ENCODE measurements around the gene THBS2.

THBS2 gene

DNA sequence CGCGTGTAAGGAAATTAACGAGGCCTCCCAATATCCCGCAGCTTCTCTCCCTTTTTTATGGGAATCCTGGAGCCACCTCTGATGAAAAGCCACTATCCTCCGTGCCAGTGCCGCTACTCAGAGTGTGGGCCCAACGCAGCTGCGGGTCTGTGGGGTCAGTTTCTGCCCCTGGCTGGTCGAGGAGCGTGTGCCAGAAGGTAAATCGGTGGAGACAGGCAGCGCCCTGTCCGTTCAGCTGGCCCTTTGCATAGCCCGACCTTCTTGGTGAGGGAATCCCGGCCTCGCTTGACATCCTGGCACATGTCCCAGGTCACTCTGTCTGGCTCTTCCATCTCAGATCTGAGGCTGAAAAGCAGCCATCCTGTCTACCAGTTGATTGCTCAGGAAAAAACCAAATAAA is 4.6 kb downstream of the THBS2 start:
- no peak for DNase-seq (ENCODE audit: low spot score)

DNA sequence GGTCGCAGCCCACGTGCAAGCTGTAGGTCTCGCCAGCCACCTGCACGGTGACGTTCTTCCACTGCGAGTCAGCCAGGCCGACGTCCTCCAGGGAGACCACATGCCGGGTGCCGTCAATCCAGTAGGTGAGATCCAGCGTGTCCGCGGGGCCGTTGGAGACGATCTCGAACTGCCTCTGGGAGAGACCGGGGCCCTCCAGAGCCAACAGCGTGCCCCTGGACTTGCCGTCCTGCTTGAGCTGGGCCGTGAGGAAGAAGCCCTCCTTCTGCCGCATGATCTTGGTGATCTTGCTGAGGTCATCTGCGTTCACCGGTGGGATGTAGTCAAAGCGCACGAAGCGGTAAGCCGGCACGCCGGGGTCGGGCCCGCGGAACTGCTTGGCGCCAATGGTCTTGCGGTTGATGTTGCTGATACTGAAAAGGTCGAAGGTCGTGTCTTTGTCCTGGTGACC is 5.1 kb downstream of the THBS2 start:
- no peak for DNase-seq (ENCODE audit: low spot score)

DNA sequence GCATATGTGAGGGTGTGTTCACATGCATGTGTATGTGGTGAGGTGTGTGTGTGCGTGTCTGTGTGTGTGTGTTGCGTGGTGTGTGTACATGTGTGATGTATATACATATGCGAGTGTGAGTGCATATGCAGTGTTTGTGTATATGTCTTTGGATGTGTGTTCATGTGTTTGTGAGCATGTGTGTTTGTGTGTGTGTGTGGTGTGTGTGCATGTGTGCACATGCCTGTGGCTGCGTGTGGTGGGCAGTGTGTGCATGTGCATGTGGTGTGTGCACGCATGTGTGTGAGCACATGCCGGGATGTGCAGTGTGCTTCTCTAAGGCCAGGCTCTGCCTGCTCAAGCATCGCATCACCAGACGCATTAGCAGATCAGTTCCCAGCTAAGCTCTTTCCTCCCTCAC is 5.7 kb downstream of the THBS2 start:
- no peak for DNase-seq (ENCODE audit: low spot score)

DNA sequence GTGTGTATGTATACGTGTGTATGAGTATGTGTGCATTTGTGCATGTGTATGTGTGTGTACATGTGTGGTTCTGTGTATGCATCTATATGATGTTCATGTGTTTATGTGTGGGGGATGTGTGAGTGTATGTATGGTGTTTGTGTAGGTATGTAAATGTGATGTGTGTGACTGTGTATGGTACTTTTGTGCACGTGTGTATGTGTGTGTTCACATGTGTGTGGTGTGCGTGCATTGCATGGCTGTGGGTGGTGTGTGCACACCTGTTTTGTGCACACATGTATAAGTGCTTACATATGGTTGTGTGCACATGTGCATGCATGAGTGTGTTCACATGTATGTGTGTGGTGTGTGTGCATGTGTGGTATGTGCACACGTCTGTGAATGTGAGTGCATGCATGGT is 6.2 kb downstream of the THBS2 start:
- DNase-seq (ENCODE audit: low spot score), result no peak

DNA sequence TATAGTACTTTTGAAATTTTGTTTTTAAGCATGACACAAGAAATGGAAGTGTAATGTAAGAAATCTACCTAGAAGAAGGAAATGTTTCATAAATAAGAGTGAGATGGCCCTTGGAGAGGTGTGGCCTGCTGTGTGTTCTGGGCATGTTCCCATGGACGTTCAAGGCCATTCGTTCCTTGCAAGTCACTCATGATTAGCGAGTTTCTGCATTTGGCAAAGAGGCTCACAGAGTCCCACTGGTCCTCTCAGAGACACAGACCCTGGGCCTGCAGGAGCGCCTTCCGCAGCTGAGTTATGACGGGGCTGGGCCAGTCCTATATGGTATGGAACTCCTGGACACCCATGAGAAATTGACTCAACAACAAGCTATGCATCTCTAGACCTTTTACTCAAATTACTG is 7.2 kb downstream of the THBS2 start:
- DNase-seq (ENCODE audit: low spot score), result no peak

DNA sequence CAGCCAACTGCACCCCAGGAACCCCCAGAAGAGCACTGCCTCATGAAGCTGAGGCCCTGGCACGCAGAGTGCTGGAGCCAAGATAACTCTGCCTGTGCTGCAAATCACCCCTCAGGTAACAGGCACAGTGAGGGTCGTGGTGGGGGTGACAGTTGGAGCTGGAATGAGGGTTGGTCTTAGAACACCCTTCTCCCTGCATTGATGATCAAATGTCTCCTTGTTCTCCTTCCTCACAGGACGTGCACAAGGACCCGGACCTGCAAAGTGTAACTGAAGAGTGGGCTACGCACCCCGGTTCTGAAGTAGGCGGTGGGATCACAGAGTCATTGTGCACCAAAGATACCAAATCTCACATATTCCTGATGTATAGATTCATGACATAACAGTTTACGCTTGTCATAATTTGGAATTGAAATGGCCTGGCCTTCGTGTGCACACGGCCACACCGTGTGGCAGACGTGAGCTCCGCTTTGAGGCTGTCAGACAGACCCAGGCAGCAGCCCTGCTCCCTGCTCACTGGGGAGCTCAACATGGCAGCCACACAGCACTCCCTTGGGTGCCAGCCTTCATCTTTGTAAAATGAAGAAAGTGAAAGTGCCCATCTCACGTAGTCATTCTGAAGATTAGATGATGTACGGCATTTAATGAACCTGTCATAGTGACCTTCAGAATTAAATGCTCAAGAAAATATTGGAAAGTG is 8.8 kb downstream of the THBS2 start:
- no peak for DNase-seq (ENCODE audit: low spot score)

DNA sequence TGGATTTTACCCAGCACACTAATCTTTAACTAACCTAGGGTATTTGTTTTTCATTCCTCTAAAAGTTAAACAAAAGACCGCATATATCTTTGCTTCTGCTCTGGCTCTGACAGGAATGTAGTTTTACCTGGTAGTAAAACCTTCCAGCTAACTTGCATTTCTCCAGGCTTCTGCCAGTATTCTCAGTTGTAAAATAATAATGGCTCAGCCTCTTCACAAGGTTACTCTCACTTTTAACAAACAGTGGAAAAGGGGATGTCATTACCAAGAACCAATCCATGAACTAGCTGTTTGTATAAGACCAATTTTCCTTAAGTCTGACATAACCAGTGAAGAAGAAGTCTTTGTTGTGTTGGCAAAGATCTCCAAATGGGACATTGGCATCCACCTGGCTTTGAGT is 10.0 kb downstream of the THBS2 start:
- no peak for DNase-seq (ENCODE audit: low spot score)

DNA sequence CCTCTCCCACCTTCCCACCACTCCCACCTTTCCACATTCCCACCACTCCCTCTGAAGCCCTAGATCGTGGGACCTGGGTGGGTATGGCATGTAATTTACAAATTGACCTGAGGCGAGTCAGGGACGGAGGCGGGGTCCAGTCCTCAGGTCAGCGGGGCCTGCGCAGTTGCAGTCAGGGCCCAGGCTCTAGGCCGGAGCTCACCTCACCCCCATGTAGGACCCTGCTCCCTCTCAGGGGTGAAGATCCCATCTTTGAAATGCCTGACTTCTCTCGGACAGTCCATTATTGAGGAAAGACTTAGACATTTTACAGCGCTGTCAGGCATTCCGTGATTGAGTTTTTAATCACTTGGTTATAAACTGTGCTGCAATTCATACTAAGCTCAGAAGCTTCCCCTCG is 10.5 kb downstream of the THBS2 start:
- no peak for DNase-seq (ENCODE audit: low spot score)

DNA sequence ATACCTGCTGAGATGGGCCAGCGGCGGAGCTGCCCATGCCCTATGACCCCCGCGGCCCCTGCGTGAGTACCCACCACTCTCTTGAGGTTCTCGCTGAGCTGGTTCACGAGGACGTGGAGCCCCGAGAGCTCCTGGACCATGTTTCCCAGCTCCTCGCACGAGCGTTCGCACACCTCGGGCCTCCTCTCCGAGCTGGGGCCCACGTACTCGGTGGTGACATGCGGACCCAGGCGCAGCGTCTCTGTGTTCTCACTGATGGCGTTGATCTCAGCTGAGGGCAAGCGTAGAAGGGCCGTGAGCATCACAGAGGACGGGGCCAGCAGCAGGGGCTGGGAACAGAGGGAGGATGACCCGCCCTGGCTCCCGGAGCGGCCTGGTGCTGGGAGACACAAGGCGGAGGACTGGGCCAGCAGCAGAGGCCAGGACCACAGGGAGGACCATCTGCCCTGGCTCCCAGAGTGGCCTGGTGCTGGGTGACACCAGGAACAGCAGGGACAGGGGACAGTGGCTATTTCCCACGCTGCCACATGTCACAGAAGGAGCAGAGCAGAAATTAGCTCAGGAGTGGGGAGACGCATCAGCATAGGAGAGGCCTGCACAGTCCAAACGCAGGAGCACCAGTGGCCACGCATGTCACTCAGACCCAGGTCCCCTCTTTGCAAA is 11.8 kb downstream of the THBS2 start:
- no peak for DNase-seq (ENCODE audit: low spot score)

DNA sequence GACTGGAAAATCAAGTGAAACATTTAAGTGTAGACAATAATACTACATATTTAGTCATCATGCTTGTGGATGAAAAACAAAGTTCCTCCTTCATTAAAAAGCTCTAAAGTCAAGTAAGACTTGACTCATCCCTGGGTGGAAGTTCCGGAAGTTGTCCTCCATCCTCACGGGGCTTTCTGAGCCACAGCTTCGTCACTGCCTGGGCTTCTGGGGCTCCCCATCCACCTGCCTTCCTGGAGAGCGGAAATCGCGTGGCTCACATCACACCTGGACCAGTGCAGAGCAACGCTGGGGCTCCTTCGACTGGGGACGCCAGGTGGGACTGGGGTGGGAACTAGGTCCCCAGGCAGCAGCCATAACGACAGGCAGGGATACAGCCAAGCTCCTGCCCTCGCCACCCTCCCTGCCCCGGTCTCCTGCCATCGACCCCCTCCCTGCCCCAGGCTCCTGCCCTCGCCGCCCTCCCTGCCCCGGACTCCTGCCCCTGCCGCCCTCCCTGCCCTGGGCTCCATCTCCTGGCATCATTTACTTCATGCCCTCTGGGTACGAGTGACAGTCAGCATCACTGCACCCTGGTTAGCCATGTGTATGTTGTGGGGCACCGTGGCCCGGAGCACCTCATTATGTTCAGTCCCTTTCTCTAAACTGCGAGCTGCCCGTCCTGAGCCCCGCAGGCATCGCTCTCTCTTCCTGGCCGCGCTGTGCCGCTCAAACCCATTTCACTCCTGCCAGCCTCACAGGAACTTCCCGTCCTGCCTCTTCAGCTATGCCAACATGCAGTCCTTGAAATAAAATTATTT is 12.9 kb downstream of the THBS2 start:
- DNase-seq (ENCODE audit: low spot score), result no peak

DNA sequence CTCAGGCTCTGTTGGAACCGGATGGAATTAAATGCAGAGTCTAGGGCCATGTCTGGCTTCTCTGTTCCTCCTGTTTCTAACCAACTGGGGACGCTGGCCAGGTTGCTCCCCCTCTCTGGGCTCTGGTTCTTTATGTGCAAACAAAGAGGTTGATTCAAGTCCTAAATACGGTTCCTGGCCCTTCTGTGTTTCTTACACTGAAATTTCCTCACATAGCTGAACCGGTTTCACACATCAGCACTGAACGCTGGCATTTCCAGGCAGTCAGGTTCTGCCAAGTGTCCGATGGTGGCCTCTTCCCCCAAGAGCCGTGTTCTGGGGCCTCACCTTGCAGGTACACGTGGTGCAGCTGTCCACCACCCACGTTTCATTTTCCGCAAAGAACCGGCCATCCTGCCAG is 13.5 kb downstream of the THBS2 start:
- DNase-seq (ENCODE audit: low spot score), result no peak

DNA sequence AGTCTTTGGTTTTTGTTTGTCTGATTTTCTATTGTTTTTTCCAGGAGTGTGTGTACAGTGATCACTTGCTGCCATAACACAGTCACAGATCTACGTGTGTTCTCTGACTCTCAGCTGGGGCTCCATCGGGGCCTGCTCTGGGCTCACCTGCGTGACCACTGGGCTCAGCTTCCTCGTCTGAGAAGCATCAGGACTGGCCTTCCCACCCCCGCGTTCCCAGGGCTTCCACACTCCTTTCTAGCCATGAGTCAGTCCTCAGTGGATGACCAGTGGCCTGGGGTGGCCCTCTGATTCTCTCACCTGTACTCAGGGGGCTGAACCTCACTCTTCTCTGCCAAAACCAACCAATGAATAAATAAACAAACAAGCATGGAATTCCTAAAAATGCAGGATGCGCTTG is 14.5 kb downstream of the THBS2 start:
- no peak for DNase-seq (ENCODE audit: low spot score)

DNA sequence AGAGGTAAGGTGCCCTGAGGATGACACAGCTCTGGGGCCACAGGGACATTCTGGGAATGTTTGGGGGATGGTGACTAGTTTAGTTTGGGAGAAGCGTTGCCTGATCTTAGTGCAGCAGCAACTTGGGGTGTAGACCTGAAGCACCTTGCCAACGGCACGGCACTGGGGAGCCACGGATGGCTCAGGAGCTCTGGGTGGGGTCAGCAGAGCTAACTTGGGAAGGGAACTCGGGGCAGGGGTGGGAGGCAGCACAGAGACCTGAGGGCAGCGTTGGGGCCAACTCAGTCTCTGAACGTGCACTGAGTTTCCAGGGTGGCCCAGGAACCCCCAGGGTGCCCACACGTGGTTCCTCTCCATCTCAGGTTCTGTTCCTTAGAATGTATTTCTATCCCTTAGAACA is 14.9 kb downstream of the THBS2 start:
- DNase-seq (ENCODE audit: low spot score), result no peak

DNA sequence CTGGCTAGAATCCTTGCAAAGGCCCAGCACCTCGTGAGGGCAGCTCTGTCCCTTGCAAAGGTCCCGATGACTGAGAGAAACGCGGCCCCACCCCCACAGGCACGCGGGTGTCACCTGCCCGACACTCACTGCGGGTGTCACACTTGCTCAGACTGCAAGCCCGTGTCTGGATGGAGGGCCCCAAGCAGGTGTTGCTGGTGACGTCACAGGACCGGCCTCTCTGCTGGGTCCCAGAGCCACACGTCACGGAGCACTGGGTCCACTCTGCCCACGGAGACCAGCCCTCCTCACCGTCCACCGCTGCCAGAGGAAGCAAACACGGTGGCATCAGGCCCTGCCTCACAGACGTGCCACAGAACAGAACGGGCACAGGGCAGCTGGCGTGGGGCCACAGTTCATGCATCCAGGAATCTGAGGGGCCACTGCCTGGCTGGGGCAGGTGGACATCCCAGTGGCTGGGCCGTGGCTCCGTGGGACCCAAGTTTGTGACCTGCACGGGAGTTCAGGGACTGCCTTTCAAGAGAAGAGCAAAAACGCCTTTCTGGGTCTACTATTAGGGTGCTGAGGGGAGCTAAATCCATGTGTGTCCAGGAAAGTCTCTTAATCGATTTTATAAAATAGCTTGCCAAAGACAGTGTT is 16.0 kb downstream of the THBS2 start:
- no peak for DNase-seq (ENCODE audit: low spot score)

DNA sequence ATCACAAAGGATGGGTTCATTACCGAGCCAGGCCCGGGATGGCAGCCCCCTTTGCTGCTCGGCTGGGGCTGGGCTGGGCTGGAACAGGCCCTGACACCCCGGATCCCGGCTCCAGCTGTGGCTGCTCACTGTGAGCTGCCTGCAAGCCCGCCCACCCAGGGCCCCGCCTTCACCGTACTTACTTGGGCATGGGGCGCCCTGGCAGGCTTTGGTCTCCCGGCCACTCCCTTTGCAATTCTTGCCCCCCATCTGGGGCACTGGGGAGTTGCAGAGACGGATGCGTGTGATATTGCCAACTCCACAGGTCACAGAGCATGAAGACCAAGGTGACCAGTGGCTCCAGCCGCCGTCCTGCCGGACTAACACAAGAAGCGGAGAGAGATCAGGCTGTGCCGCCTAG is 16.7 kb downstream of the THBS2 start:
- no peak for DNase-seq (ENCODE audit: low spot score)

DNA sequence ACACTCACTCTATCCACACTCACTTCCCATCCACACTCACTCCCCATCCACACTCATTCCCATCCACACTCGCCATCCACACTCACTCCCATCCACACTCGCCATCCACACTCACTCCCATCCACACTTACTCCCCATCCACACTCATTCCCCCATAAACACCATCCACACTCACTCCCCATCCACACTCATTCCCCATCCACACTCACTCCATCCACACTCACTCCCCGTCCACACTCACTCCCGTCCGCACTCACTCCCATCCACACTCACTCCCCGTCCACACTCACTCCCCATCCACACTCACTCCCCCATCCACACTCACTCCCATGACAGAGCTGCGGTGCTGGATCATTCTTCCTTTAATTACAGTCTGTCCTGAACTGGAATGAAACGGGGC is 17.1 kb downstream of the THBS2 start:
- DNase-seq (ENCODE audit: low spot score), result no peak

DNA sequence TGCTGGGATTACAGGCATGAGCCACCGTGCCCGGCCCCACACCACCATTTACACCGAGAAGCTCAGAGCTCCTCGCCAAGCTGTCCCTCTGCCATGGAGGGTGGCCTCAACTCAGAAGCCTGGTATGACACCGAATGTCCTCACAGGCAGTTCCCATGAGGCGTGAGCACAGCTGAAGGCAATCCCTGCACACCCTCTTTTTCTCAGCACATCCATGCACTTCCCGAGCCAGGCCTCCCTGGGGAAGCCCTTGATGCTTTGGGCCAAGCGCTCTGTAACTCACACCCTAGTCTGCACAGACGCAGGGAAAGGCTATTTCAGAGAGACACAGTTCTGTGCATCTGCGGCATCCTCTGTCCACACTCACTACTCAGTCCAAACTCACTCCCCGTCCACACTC is 18.4 kb downstream of the THBS2 start:
- no peak for DNase-seq (ENCODE audit: low spot score)

DNA sequence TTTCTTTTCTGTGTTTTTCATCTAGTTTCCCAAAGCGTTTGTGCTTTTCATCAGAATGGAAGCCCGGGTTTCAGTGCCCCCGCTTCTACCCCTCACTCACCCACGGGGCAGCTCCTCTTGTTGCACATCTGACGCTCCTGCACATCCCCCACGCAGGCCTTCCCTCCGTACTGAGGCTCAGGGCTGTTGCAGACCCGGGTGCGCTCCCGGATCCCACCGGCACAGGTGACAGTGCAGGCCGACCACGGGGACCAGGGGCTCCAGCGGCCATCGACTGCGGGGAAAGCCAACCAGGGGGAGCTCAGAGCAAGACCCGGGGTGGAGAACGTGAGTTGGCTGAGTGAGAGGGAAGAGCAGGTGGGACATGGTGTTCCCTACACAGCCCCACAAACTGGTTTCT is 19.0 kb downstream of the THBS2 start:
- no peak for DNase-seq (ENCODE audit: low spot score)

DNA sequence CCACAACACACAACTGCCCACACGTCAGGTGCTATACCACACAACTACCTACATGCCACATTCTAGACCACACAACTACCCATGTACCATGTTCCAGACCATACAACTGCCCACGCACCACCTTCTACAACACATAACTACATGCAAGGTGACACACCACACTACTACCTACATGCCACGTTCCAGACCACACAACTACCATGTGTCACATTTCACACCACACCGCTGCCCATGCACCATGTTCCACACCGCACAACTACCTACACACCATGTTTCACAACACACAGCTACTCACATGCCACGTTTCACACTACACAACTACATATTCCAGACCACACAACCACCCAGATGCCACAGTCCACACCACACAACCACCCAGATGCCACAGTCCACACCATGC is 19.8 kb downstream of the THBS2 start:
- no peak for DNase-seq (ENCODE audit: low spot score)

DNA sequence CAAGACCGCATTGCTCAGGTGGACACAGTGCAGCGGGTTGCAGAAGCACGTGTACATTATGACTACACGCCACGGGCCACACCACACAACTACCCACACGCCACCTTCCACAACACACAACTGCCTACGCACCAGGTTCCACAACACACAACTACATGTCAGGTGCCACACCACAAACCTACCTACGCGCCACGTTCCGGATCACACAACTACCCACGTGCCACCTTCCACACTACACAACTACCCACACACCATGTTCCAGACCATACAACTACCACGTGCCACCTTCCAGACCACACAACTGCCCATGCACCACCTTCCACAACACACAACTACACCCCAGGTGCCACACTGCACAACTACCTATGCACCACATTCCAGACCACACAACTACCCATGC is 20.5 kb downstream of the THBS2 start:
- no peak for DNase-seq (ENCODE audit: low spot score)

DNA sequence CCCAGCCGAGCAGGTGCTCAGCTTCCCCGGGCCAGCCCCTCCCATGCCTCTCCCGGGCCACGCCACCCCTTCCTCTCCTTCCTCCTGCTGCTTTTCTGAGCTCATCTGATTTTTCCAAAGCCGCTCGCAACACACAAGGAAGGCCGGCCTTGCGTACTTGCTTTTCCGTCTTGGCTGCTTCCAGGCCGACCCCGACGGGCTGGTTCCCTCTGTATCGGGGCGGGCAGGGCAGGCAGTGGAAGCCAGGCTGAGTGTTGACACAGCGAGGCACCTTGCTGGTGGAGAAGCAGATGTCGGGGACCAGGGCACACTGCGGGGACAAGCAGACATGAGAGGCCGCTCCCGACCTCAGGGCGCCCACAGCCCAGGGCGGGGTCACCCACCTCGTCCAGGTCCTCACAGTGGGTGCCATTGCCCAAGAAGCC is 21.1 kb downstream of the THBS2 start:
- no peak for DNase-seq (ENCODE audit: low spot score)

DNA sequence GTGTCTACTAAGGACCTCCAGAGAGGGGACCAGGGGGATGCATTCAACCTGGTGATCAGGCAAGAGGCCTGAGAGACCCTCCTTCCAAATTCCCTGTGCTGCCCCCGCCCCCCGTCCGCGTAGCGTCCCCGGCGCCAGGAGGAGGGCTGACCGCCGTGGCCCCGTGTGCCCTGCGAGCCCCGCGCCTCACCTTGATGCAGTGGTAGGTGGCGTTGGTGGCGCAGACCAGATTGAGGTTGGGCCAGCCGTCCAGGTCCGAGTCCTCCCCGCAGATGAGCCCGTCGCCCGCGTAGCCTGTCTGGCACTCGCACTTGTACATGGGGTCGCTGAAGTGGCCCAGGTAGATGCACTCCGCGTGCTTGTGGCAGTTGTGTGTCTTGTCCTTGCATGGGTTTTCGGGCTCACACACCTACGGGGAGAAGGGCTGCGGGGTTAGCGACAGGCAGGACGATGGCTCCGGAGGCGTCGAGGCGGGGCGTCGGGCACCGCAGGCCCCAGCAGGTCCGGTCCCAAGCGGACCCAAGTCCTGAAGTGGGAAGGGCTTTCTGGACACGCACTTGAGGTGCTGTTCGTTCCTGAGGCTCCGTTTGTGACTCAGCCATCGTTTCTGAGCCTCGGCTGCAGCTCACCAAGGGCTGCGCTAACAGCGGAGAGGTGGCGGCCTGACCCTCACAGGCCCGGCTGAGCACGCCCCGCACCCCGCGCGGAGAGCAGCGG is 21.7 kb downstream of the THBS2 start:
- no peak for DNase-seq (ENCODE audit: low spot score)

All from AG08395 (cell line).